ENCODE results near the gene ZNF853.
"Not testable (repeated sequence)": the region's sequence is repeated elsewhere in the genome, so short reads cannot be mapped to it uniquely, and the experiment has no call there.

ZNF853 gene

DNA sequence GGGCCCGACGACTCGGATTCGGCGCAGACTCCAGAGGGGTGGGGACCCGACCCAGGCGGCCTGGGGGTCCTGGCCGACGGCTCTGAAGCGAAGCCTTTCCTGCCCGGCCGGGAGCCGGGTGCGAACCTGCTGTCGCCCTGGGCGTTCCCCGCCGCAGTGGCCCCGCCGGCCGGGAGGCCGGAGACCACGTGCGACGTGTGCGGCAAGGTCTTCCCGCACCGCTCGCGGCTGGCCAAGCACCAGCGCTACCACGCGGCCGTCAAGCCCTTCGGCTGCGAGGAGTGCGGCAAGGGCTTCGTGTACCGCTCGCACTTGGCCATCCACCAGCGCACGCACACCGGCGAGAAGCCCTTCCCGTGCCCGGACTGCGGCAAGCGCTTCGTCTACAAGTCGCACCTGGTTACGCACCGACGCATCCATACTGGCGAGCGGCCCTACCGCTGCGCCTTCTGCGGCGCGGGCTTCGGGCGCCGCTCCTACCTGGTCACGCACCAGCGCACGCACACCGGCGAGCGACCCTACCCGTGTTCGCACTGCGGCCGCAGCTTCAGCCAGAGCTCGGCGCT, 37.1 kb downstream of the ZNF853 start:
- DNase-seq (ENCODE audit: low read depth) = no peak

DNA sequence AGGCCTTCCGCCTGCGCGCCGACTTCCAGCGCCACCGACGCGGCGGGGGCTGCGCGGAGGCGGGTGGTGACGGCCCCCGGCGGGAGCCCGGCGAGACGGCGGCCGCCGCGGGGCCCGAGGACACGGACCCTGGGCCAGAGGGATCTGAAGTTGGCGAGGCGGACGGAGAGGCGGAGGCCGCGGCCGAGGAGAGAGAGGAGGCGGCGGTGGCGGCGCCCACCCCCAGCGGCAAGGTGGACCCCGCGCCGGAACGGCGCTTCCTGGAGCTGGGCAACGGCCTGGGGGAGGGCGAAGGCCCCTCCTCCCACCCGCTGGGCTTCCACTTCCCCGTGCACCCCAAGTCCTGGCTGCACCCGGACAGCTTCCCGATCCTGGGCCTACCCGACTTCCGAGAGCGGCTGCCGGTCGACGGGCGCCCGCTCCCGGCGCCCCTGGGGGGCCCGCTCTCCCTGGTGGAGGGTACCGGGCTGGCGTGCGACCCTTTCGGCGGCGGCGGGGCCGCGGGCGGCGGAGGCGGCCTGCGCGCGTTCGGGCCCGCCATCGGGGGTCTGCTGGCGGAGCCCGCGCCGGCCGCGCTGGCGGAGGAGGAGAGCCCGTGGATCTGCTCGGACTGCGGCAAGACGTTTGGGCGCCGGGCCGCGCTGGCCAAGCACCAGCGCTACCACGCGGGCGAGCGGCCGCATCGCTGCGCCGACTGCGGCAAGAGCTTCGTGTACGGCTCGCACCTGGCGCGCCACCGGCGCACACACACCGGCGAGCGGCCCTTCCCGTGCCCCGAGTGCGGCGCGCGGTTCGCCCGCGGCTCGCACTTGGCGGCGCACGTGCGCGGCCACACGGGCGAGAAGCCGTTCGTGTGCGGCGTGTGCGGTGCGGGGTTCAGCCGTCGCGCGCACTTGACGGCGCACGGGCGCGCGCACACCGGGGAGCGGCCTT, 37.9 kb downstream of the ZNF853 start:
- DNase-seq (ENCODE audit: low read depth) = no peak

DNA sequence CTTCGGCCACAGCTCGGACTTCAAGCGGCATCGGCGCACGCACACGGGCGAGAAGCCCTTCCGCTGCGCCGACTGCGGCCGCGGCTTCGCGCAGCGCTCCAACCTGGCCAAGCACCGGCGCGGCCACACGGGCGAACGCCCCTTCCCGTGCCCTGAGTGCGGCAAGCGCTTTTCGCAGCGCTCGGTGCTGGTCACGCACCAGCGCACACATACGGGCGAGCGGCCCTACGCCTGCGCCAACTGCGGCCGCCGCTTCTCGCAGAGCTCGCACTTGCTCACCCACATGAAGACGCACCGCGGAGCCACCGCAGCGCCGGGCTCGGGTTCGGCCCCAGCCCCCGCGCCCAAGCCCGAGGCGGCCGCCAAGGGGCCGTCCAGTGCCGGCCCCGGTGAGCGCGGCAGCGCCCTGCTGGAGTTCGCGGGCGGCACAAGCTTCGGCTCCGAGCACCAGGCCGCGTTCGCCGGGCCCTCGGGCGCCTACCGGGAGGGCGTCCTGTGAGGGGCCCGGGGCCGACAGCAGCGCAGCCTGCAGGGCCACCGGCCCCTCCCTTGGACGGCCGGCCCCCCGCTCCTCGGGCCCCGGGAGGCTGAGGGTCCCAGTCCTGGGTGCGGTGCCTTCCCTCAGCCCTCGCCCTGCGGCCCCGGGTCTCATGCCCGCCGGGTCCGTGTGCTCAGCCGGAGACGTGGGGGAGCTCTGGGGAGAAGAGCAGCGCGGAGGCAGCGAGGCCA, 38.9 kb downstream of the ZNF853 start:
- DNase-seq (ENCODE audit: low read depth) = no peak

DNA sequence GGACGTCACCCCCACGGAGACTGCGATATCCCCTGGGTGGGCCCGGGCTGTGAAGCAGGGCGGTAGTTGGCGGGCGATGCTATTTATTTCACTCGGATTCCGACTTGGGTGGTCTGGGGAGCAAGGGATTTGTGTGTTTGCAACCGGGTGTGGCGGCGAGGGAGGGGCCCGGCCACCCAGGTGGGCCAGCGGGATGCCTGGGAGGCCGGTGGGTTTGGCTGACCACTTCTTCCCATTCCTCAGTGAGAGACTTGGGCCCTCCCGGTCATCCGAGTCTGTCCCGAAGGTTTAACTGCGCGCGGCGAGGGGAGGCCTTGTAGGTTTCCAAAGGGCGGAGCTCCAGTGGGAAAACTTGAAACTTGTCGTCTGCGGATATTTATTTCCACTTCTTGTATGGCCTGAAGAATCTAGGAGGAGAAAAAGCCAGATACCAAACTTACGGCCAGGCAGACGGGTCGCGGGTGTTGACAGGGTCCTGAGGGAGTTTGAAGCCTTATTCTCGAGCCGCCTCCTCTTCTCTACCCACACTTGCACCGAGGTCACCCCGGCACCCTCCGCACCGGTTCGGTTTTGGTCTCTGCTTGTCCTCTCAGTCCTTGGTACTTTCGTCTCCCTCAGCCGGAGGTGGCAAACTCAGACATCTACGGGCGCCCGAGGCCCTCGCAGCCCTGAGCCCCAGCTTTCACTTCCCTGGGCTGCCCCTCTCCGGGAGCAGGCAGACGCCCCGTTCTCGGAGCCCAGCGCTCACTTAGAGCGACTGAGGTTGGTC, 39.6 kb downstream of the ZNF853 start:
- no peak for DNase-seq (ENCODE audit: low read depth)

DNA sequence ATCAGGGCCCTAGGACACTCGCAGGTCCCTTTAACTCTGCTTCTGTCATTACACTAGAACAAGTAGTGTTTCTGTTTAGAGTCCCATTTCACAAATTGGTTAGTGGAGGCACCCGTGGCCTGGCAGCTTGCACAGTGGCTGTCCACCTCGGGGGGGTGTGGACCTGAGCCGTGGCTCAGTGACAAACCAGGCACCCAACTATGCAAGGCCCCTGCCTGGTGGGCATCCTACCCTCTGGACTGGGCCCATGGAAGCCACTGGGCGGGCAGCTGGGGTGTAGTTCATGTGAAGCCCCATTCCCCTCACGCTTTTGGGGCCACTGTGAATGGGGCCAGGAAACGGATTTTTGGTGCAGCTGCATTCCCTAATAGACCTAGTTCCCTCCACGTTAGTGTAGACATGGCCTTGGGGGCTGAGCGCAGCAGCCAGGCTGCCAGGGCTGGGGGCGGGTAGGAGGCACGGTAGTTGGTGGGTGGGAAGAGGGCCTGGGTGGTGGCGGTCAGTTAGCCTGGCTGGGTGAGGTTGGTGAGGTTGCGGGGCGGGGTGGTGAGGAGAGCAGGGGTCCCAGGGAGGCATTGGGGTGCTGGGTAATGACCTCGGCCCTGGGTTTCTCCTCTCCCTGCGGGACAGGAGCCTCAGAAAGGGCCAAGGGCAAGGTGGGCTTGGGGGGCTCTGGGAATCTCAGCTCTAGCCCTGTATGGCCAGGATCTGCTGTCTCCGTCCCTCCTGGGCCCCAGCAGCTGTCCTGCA, 40.4 kb downstream of the ZNF853 start:
- DNase-seq (ENCODE audit: low read depth) = no peak

DNA sequence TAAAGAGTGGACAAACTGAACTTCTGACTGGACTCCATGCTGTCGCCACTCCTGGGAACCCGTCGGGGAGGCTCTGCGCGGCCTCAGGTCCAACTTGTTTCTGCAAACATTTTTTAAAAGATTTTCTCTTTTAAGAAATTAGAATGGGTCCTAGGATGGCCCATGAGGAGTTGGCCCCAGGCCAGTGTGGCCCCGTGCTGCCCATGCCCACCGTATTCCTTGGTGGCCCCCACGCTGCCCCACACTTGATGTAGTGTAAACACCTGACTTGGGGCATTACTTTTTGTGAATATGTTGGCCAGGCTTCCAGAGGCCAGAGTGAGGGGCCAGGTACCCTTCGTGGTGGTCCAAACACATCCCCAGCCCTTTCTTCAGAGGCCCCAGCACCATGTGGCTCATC, 41.0 kb downstream of the ZNF853 start:
- no peak for DNase-seq (ENCODE audit: low read depth)

DNA sequence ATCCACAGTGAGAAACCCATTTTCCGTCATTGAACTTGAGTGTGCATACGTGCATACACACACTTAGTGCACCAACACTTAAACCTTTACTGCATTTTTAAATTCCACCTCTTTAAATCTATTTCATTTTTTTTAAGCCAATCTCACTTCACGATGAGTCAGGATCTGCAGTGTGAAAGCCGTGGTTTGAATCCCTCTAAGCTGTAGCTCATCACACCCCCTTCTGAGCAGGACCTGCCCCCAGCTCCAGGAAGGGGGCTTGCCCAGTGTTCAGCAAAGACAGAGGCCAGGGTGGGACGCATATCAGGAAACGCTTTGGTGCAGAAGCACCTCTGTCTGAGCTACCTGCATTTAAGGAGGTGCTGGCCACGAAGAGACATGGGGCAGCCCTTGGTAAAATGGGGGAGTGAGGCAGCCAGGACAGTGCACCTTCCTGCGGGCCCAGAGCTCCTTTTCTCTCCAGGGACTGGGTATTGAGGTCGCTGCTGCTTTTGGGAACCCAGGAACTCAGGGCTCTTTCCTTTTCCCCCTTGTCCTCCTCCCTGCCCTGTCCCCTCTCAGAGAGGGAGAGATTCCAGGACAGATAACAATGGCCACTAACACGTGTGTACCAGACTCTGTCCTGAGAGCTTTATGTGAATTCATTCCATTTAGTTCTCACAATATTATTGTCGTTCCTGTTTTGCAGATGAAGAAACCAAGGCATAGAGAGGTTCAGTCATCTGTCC, 43.4 kb downstream of the ZNF853 start:
- DNase-seq (ENCODE audit: low read depth) = no peak

DNA sequence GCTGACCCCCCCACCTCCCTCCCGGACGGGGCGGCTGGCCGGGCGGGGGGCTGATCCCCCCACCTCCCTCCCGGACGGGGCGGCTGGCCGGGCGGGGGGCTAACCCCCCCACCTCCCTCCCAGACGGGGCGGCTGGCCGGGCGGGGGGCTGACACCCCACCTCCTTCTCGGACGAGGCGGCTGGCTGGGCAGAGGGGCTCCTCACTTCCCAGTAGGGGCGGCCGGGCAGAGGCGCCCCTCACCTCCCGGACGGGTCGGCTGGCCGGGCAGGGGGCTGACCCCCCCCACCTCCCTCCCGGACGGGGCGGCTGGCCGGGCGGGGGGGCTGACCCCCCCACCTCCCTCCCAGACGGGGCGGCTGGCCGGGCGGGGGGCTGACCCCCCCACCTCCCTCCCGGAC, 55.4 kb downstream of the ZNF853 start:
- not testable (repeated sequence) for DNase-seq (ENCODE audit: low read depth)

All from amniotic epithelial cell (primary cell).